GM10847 (cell line): Measurements from ENCODE around the gene INPP4B.

Source experiments
- POLR2A ChIP-seq: IDR thresholded peaks from 2 replicates; pipeline ENCODE4 v1.6.1; 2011; ENCODE audit not compliant: insufficient read length; ENCODE audit errors: extremely low read depth

The INPP4B gene

GRCh38 chr4:142404191-142404611 is 441.9 kb downstream of the INPP4B start:
- no peak for TF ChIP-seq POLR2A

GRCh38 chr4:142402900-142403299 is 443.2 kb downstream of the INPP4B start:
- TF ChIP-seq POLR2A = no peak

- TF ChIP-seq POLR2A = no peak
These were observed 443.9 kb downstream of the INPP4B start for GRCh38 chr4:142402156-142402555.

- no peak for TF ChIP-seq POLR2A
These were observed 449.8 kb downstream of the INPP4B start for GRCh38 chr4:142396279-142396678.

- TF ChIP-seq POLR2A = no peak
These were observed 453.0 kb downstream of the INPP4B start for GRCh38 chr4:142393127-142393526.

- no peak for TF ChIP-seq POLR2A
These were observed 459.2 kb downstream of the INPP4B start for GRCh38 chr4:142386856-142387255.

- TF ChIP-seq POLR2A = no peak
These were observed 459.7 kb downstream of the INPP4B start for GRCh38 chr4:142386449-142386848.

GRCh38 chr4:142383800-142384470 is 462.2 kb downstream of the INPP4B start:
- TF ChIP-seq POLR2A = no peak

GRCh38 chr4:142383354-142383753 is 462.7 kb downstream of the INPP4B start:
- TF ChIP-seq POLR2A = no peak

GRCh38 chr4:142380052-142380602 is 466.0 kb downstream of the INPP4B start:
- no peak for TF ChIP-seq POLR2A

- TF ChIP-seq POLR2A = no peak
These were observed 466.6 kb downstream of the INPP4B start for GRCh38 chr4:142379277-142380051.

GRCh38 chr4:142378179-142378578 is 467.9 kb downstream of the INPP4B start:
- no peak for TF ChIP-seq POLR2A

- no peak for TF ChIP-seq POLR2A
These were observed 468.6 kb downstream of the INPP4B start for GRCh38 chr4:142377342-142378091.

GRCh38 chr4:142376204-142376603 is 469.9 kb downstream of the INPP4B start:
- no peak for TF ChIP-seq POLR2A

- no peak for TF ChIP-seq POLR2A
These were observed 472.5 kb downstream of the INPP4B start for GRCh38 chr4:142373610-142374009.

- no peak for TF ChIP-seq POLR2A
These were observed 473.4 kb downstream of the INPP4B start for GRCh38 chr4:142372530-142373260.
